Middle frontal gyrus (tissue), 1 donor: ENCODE measurements around the gene ENO3.
A peak's percentile ranks its signal among the peaks of the same experiment; 100 is the strongest.

Experiments used
- DNase-seq: peaks from one replicate; pipeline ENCODE4 v3.0.0-alpha.2; 2015; ENCODE audit warnings: low spot score; ENCODE audit errors: extremely low spot score

ENO3 gene

GRCh38 chr17:4949321-4950074, 1.4 kb upstream of the ENO3 start:
- DNase-seq = no peak

- DNase-seq = no peak
Observed at GRCh38 chr17:4950075-4950745, 709 bp upstream of the ENO3 start.

DNA sequence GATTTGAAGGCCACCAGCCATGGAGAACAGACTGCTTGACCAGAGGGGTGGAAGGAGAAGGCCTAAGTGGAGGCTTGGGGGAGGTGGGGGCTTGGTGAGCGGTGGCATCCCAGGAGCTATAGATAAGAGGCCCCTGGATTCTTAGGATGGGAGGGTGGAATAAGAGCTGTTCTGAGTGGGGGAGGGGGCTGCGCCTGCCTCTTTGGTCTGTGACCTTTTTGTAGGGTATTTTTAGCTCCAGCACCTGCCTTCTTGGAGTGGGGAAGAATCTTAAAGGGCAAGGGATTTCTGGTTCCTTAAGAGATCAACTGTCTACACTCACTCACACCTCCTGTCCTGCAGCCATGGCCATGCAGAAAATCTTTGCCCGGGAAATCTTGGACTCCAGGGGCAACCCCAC, 567 bp downstream of the ENO3 start:
- DNase-seq = no peak

- no peak for DNase-seq
Observed at GRCh38 chr17:4953451-4953961, 2.6 kb downstream of the ENO3 start.

GRCh38 chr17:4955091-4955490, 4.2 kb downstream of the ENO3 start:
- no peak for DNase-seq

- no peak for DNase-seq
Observed at GRCh38 chr17:4956493-4957061, 5.7 kb downstream of the ENO3 start.

DNA sequence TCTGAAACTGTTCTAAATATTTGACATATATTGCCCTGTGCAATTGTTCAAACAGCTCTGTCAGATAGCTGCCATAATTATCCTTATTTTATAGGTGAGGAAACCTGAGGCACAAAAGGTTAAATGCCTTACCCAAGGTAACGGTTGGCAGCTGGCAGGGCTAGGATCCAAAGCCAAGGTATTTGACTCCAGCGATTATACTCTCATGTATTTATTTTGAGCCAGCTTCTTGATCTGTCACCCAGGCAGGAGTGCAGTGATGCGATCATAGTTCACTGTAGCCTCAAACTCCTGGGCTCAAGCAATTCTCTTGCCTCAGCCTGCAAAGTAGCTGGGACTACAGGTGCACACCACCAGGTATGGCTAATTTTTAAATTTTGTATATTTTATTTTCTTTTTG, 7.2 kb downstream of the ENO3 start:
- DNase-seq = no peak

GRCh38 chr17:4959261-4959965, 8.5 kb downstream of the ENO3 start:
- DNase-seq = no peak

GRCh38 chr17:4960279-4960922, 9.5 kb downstream of the ENO3 start:
- DNase-seq = no peak

DNA sequence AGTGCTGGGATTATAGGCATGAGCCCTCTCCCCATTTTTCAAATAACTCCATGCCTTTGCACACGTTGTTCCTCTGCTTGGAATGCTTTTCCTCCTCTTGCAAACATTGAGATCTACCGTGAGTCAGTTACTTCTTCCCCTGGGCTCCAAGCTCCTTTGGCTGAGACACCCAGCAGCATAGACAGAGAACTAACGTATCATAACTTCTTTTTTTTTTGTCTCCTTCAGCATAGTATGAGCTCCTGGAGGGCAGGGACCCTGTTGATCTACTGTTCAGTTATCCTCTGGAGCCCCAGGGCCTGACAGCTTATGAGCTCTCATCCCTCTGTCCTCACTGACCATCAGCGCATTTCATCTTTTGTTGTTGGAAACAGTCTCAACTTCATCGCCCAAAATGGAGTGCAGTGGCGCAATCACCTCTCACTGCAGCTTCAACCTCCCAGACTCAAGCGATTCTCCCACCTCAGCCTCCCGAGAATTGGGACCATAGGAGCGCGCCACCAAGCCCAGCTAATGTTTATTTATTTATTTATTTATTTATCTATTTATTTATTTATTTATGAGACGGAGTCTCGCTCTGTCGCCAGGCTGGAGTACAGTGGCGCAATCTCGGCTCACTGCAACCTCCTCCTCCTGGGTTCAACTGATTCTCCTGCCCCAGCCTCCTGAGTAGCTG, 14.5 kb downstream of the ENO3 start:
- DNase-seq = no peak

DNA sequence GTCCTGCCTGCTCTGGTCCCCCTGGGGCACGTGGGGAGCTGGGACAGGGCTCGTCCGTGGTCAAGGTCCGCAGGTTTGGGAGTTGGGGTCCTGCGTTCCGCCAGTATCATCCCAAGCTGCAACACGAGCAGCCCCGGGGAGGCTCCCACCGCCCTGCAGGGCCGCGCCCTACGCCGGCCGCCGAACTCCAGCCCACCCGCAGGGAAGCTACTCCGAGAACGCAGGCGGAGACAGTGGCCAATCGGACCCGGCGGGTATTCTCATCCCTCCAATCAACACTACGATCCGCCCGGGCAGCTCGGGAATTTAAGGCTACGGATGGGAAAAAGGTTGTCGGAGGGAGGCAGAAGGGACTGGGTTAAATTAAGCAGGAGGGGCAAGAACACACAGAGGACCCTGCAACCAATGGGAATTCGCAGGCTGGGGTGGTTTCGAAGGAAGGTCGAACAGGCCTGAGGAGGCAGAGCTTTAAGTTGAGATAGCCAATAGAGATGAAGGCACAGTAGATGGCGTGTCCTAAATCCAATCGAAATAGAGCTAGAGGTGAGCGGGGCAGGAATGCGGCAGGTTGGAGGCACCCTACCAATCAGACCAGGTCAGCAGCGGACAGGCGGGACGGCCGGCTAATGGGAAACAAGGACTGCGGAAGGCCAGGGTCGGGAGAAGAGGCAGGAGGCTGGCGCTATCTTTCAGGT, 16.1 kb downstream of the ENO3 start:
- peak; percentile 98 for DNase-seq

- peak; percentile 90 for DNase-seq
Observed at GRCh38 chr17:4967539-4968485, 16.9 kb downstream of the ENO3 start, which contains the start of gene SPAG7. TSS of gene SPAG7 (minus strand) at chr17:4967817. CDS start at chr17:4967804, 13 bp downstream.

DNA sequence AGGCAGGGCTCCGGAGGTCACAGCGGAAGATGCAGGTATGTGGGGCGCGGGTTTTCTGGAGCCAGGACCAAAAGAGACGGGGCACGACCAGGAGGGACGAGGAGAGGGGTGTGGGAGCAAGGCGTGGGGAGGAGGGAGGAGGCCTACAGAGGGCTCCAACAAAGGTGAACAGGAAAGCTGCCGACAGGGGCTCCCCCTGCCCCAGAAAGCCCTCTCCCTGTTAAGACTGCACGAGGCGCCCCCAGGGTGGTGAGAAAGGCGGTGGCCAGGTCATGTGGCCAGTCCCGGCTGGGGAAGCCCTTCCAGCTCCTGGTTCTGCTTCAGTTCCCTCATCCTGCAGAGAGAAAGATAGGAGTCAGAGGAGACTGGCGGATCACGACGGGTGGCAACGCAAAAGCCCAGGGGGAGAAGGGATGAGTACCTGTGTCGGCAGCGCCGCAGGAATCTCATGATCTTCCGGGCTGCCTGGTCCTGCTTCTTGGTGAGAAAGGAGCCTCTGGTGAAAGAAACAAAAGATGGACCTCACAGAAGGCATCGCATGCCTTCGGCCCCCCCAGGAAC, 17.6 kb downstream of the ENO3 start:
- DNase-seq = no peak

DNA sequence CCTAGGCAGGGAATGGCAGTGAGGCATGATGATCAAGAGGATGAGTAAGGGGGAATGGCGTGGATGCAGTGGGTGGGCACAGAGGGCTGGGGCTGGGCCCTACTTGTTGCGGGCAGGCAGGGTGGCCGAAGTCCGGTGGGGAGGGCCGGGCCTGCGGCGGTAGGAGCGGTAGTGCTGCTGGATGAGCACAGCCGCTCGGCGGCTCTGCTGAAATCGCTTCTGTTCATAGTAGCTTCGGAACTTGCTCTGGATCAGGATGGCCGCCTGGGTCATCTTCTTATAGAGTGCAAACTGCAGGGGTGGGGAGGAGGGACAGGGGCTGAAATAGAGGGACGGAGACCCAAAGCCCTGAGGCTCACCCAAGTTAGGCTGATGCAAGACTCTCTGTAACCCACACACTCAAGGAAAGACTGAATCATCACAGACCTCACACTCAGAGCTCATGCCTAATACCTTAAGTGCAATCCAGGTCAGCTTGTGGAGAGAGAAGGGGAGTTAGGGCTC, 18.2 kb downstream of the ENO3 start:
- no peak for DNase-seq

DNA sequence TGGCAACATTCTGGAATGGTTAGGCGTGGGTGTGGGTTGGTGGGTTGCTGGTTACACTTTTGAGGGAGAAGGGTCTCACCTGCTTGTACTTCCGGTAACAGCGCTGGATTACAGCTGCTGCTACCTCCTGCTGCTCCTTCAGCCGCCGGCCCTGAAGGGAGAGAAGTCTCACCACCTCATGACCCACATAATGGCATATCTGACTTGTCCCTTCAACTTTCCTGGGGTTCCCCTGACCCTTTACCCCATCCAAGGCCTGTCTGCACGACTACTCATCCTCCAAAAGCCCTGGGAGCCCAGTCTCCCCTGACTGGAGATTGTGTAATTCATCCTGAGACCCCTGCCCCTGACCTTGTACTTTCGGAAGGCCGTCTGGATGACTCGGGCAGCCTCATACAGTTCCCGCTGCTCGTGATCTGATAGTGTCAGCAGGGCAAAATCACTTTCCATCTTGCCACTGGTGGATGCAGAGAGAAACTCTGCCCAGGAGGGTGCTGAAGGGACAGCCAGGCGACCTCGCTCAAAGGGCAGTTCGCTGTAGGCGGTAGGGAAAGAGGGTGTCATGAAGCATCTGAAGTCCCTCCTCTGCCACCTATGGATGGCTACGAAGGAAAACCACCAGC, 18.7 kb downstream of the ENO3 start:
- no peak for DNase-seq

DNA sequence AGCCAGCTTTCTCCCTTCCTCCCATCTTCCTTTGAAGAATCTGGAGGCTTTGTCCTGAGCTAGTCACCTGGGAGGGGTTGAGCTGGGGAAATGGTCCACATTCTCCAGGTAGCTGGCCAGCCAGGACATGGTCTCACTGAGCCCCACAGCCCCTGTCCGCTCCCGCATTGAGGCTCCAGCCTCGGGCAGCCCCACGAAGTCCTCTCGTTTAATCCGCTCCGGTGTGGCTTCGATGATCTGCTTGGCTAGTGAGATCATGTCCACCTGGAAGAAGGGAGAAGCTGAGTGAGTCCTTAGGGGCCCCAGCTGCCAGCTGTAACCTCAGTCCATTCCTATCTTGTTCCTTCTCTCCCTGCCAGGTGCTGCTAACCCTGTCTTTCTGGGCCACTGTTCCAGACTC, 19.4 kb downstream of the ENO3 start:
- no peak for DNase-seq

DNA sequence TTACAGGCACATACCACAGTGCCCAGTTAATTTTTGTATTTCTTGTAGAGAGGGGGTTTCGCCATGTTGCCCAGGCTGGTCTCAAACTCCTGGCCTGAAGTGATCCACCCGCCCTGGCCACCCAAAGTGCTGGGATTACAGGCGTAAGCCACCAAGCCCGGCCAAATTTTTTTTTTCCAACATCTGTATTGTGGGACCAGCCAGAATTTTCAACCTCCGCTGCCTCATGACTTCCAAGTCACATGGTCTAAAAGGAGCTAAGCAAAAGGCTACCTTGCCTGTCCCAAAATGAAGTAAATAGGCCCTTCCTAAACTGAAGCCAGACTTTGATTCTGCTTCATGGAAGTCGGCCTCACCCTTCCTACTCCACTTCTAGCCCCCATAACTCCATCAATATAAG, 20.9 kb downstream of the ENO3 start:
- no peak for DNase-seq

- no peak for DNase-seq
Observed at GRCh38 chr17:4972322-4972721, 21.4 kb downstream of the ENO3 start.
